Measurements from ENCODE around the gene FDXR. TPM values are rescaled to one million over a fixed set of nuclear protein-coding genes. Genes with fewer than 3 reads are reported as not detected.

FDXR gene
- total and polyA plus RNA-seq, 2 of the 8 experiments (the other 6 are each of a cell fraction or from before 2014, with no cell fraction given) = 24.2 to 31.4 TPM

DNA sequence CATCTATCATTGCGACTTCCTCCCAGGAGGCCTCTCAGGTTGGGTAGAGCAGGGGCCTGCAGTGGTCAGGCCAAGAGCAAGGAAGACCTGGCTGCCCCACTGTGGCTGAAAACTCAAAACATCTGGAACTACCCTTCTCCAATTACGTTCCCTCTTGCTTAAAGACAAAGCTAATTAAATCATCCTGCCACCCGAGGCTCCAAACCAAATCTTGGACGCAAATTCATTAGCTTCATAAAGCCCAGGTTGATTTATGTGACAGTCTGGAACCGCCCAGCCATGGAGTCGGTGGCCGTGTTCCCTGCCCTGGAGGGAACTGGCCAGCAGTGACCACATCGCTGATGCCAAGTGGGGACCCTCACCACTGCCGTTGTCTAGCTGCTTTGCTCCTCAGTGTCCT lies 34.5 kb downstream of the FDXR start (continued):
- TF ChIP-seq BRCA1 (IDR thresholded peaks at IDR 0.05; ENCODE audit: low read depth, low read length) = no peak
- TF ChIP-seq JUND (IDR thresholded peaks at IDR 0.05; ENCODE audit: low read length) = no peak

Measured in H1 (cell line).